Measurements from ENCODE around the gene PARD6A.
A peak's percentile ranks its signal among the peaks of the same experiment; 100 is the strongest.

The PARD6A gene

GRCh38 chr16:67666559-67667452 lies 6.0 kb downstream of the PARD6A start, which contains the start of the genes C16orf86 and ENKD1:
C16orf86 (plus strand) TSS chr16:67666814; CDS start chr16:67666971, 157 bp downstream.
ENKD1 (minus strand) TSS chr16:67666750; CDS start chr16:67666442, 308 bp downstream.
- Histone ChIP-seq H3K4me3 (ENCODE audit: low read length) (peak within 1 kb of the TSS; percentile 92), H3K4me1 (ENCODE audit: low read length) (peaks cover 38% of the 10 kb centered on the region), H4K20me1 (ENCODE audit: insufficient read depth, low read length) (no peaks in the 10 kb centered on the region), H2AFZ (ENCODE audit: low read depth, low read length) (peak within 1 kb of the TSS; percentile 80), H3K79me2 (ENCODE audit: low read length) (no peaks in the 10 kb centered on the region), H3K27me3 (ENCODE audit: low read depth, low read length) (no peaks in the 10 kb centered on the region), H3K4me2 (ENCODE audit: low read length) (peak within 1 kb of the TSS; percentile 99), H3K27ac (ENCODE audit: low read length) (peak within 1 kb of the TSS; percentile 85), H3K36me3 (replicated peaks; ENCODE audit: low read depth, low read length) (no peaks in the 10 kb centered on the region), H3K9me3 (ENCODE audit: insufficient read depth, low read length) (no peaks in the 10 kb centered on the region), H3K9ac (ENCODE audit: low read length) (peak within 1 kb of the TSS; percentile 94)
- TF ChIP-seq EZH2phosphoT487 (IDR thresholded peaks at IDR 0.05; ENCODE audit: low read depth) (no peak), CTCF (IDR thresholded peaks at IDR 0.05; ENCODE audit: low read depth, low read length) (no peak)

GRCh38 chr16:67667453-67667816 lies 6.7 kb downstream of the PARD6A start:
- Histone ChIP-seq H3K4me1 (ENCODE audit: low read length) (peaks cover 38% of the 10 kb centered on the region), H3K9me3 (ENCODE audit: insufficient read depth, low read length) (no peaks in the 10 kb centered on the region), H2AFZ (ENCODE audit: low read depth, low read length) (0 out of 2 replicates have a peak overlapping the region, but pooled peaks have one; percentile 80), H3K4me2 (ENCODE audit: low read length) (peak overlapping the region; percentile 99), H4K20me1 (ENCODE audit: insufficient read depth, low read length) (no peaks in the 10 kb centered on the region), H3K36me3 (replicated peaks; ENCODE audit: low read depth, low read length) (no peaks in the 10 kb centered on the region), H3K9ac (ENCODE audit: low read length) (peak overlapping the region; percentile 94), H3K27me3 (ENCODE audit: low read depth, low read length) (no peaks in the 10 kb centered on the region), H3K4me3 (ENCODE audit: low read length) (peak overlapping the region; percentile 92), H3K79me2 (ENCODE audit: low read length) (no peaks in the 10 kb centered on the region), H3K27ac (ENCODE audit: low read length) (peak overlapping the region; percentile 85)
- TF ChIP-seq EZH2phosphoT487 (IDR thresholded peaks at IDR 0.05; ENCODE audit: low read depth) (no peak), CTCF (IDR thresholded peaks at IDR 0.05; ENCODE audit: low read depth, low read length) (no peak)

- H3K79me2 ChIP-seq (ENCODE audit: low read length), result no peaks in the 10 kb centered on the region
- H4K20me1 ChIP-seq (ENCODE audit: insufficient read depth, low read length), result no peaks in the 10 kb centered on the region
- H3K9ac ChIP-seq (ENCODE audit: low read length), result peak overlapping the region; percentile 94
- TF ChIP-seq EZH2phosphoT487 (IDR thresholded peaks at IDR 0.05; ENCODE audit: low read depth) (no peak), CTCF (IDR thresholded peaks at IDR 0.05; ENCODE audit: low read depth, low read length) (peak; percentile 76)
- H3K4me2 ChIP-seq (ENCODE audit: low read length), result peak overlapping the region; percentile 99
- H3K4me1 ChIP-seq (ENCODE audit: low read length), result peaks cover 43% of the 10 kb centered on the region
- H3K36me3 ChIP-seq (replicated peaks; ENCODE audit: low read depth, low read length), result no peaks in the 10 kb centered on the region
- H3K9me3 ChIP-seq (ENCODE audit: insufficient read depth, low read length), result no peaks in the 10 kb centered on the region
- no peaks in the 10 kb centered on the region for H3K27me3 ChIP-seq (ENCODE audit: low read depth, low read length)
- peak overlapping the region; percentile 85 for H3K27ac ChIP-seq (ENCODE audit: low read length)
- no peak overlapping the region for H2AFZ ChIP-seq (ENCODE audit: low read depth, low read length)
- peak overlapping the region; percentile 92 for H3K4me3 ChIP-seq (ENCODE audit: low read length)
Measured at GRCh38 chr16:67667817-67668494, 7.2 kb downstream of the PARD6A start.
